GM18502 (cell line): ENCODE data around the gene BBX.

ENCODE experiments used
- ATAC-seq: cut with Tn5 transposase; IDR thresholded peaks from one replicate; pipeline ENCODE4 v1.9.1; 2021; ENCODE audit warnings: mild to moderate bottlenecking; ENCODE audit not compliant: unreplicated experiment, poor library complexity

The BBX gene

DNA sequence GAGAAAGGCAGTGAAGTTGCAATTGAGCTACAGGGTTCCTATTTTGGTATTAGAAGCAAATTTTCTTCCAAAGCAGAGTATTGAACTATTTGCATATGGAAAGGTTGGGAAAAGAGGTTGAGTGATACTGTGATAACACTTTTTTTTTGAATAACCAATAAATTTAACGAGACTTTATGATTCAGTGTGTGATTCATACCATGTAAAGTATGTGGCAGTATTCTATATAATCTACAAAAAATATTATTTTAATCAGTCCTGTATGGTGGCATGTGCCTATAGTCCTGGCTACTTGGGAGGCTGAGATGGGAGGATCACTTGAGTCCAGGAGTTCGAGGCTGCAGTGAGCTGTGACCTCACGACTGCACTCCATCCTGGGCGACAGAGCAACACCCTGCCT, 206.9 kb downstream of the BBX start:
- ATAC-seq, result no peak

DNA sequence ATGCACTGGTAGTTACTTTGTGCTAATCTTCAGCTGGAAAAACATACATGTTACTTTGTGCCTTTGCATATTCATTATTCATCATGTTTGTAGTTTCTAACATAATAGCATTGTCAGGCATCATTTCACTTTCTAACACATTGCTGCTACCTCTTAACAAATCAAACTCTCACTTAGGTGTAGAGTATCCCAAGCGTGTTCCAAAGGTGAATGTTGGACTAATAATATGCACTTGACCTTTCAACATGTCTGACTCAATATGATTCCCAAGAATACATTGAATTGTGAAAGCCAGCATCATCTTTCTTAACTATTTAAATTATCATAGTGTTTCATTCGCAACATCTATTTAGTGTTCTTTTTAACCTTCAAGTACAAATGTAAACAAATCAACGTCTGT, 211.6 kb downstream of the BBX start:
- no peak for ATAC-seq

DNA sequence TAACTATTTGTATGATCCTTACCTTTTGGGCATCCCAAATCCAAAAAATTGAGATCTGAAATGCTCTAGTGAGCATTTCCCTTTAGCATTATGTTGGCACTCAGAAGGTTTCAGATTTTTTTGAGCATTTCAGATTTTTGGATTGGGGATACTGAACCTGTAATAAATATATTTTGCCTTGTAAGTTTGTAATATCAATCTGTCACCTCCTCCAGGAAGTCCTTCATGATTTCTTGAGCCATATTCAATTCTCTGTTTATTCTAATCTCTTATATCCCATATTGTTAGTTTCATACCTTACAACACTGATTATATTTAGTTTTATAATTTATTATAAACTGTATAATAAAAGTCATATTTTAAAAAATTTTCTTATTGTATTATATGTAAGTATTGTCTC, 215.2 kb downstream of the BBX start:
- no peak for ATAC-seq

DNA sequence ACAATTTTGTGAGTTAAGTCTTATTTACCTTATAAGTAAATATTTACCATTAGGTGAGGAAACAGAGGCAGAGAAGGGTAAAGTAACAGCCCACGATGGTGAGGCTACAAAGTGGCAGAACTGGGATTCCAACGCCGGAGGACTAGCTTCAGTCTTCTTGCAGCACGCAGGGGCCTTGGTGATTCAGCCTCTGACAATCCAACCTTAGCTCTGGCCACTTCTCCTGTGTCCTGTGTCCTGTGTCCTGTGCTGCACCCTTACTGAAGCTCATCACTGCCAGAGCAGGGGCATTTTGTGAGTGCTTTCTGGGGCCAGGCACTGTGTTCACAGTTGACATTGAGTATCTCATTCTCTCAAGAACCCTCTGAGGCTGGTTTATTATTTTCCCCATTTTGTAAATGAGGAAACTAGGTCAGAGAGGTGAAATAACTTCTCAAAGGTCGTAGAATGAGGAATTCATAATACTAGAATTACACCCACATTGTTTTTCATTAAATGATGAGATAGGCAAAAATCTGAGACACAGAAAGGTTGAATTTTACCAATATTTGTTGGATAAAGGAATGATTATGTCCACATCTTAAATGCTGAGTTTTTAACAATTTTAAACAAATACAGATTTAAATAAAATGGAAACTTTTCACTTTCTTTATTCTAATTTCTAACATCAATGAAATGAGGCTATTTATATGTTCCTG, 215.9 kb downstream of the BBX start:
- ATAC-seq, result no peak

DNA sequence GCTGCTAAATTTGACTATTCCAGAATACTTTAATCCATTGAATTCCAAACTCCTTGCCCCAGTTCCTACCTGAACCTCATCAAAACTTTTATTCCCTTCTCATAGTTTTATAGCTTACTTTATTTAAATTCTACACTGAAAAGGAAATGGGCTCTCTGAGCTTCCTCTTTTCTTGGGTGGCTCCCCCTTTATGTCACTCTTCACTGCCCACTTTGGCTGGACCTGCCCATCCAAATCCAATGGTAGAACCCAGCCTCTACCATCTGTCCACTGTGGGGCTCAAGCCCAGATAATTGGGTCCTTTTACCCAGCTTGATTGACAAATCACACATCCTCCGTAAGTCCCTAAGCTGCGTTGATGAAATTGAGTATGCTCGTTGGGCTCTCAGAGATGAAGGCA, 216.5 kb downstream of the BBX start:
- ATAC-seq, result no peak

DNA sequence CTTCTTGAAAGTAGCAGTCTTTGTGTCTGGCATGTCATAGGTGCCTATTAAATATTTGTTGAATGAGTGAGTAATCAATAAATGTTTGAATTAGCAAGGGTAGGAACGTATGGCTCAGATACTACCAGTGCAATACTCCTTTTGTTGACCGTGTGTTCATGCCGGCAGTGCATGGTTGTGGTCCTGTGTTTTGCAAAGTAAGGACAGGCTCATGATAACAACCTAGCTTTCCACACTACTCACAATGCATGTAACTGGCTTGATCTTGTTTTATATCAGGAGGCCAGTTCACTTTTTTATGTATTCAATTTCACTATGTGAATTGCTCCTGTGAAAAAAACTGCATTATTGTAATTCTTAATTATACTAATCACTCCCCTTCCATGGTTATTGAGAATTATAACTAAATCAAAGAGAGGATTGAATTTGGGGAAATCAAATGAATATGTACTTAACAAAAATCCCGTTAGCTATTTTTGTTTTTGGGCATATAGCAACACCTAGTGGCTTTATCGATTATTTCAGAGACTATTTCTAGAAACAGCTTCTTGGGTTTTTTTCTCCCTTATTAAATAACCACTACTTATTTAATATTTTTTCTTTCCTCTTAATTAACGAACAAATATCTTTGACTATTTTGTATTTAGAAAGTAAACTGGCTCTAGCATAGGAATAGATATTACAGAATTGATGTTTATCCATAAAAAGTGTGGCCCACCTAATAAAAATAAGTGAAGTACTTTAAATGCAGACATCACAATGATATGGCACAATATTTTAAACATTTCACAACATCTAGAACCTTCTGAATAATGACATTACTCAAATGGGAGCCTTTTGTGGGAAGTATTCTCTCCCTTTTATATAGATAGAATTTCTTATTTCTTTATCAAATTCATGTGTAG, 218.5 kb downstream of the BBX start:
- ATAC-seq, result no peak

DNA sequence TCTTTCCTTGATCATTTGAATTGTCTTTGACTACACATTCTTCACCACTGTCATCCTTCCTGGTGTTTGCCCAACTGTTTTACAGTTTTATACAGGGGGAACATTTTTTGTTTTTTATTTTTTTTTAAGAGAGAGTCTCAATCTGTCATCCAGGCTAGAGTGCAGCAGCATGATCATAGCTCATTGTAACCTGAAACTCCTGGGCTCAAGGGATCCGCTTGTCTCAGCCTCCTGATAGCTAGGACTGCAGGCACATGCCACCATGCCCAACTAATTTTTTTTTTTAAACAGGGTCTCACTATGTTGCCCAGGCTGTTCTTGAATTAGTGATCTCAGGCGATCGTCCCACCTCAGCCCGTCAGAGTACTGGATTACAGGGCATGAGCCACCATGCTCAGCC, 222.6 kb downstream of the BBX start:
- no peak for ATAC-seq

DNA sequence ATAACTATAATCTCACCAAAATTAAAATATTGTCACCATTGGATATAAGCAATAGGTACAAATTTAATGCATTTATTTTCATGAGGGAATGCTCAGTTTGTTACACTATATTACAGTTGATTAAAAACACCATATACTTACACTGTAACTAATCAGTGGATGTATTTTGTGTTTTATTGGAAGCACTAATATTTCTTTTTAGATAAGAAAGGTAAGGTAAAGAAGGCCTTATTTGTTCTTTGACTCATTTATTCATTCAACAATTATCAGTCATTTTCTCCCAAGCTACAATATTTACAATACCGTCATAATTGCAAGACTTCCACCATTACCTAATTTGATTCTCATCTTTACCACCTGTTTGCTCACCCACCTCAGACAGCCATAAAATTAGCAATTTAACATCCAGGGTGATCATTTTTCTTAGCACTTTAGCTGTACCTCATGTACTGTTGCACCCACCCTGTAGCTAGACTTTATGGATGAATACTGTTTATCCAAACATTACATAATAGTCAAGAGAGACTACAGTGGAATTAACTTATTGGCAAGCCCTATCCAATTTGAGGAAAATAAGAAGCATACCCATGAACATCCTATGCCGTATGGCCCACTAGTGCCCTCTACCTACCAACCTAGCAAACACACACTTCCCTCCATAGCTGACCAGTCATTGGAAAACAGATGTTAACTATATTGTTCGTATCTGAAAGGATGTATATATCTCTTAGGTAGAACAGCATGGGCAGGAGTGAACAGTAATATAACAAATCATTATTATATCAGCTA, 229.6 kb downstream of the BBX start:
- ATAC-seq, result no peak

DNA sequence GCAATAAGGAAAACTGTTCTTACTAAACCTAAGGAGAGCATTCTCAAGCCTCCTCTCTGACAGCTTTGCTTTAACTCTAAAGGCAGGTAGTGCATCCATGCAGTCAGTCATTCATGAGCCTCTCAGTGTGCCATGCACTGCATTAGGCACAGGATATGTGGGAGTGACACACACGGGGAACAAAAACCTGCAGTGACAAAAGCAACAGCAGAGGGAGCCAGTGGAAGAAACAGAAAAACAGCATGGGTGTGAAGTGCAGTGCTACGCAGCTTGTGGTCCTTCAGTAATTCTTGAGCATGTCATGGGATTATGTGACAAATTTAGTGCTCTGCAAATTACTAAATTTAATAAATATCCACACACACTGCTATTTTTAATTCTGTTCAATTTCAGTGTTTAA, 230.7 kb downstream of the BBX start:
- ATAC-seq, result no peak

DNA sequence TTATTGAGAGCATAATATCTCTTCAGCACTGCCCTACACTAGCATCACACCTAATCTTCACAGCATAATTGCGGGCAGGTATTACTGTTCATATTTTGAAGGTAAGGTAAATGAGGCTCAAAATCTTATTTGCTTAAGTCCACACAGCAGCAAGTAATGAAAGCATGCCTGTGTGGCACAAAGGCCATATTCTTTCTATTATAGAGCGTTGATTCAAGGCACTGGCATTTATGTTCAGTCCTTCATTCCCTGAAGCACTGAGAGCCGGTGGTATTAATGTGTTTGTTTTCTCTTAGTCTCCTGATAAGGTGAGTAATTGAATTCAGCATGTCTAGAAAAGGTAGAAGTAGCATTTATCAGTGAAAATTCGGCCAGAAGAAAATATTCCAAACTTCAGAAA, 231.2 kb downstream of the BBX start:
- ATAC-seq, result no peak

DNA sequence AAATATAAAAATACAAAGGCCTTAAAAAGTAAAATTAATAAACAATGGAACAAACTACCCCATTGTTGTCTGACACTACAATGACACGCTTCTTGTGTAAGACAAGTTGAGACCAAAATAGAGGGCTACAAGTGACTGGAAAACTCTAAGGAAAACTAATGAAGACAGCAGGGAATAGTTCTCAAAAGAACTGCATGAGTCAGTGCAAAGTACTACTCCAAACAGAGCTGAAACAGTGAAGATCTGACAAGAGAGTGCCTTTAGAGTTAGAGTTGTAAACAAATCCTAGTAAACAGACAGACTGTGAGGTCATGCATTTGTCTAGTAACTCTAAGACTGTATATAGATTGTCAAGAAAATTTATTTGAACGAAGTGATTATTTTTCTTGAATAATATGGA, 233.9 kb downstream of the BBX start:
- ATAC-seq, result no peak

DNA sequence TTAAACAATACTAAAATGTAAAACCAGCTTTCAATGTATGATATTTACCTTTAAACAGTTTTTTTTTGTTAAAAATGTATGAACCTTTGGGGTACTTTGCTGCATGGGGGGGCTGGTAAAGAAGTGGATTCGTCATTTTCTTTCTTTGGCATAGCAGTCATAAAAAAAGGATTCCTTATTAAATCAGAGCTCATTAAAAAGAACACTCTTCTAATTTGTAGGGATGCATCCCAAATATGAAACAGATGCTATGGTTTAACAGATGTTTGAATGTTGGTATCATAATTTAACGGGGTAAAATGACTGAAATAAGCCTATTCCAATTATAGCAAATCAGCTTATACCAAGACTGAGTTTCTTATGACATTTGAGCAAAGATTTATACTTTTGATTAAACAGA, 234.4 kb downstream of the BBX start:
- no peak for ATAC-seq

DNA sequence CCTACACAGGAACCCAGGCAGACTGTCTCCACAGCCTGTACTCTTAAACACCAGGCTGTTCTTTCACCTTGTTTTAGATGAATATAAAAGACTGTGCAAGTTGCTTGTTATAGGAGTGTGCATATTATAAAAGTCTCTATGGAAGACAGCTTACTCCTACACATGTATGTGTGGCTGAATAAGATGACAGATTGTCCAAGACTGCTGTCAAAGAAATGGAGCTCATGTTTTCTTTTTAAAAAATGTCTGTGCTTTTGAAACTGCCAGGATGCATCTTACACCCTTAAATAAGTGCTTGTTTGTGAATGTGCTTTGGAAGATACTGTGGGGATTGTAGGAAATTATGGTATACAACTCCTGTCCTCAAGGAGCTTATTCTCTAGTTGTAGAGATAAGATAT, 237.4 kb downstream of the BBX start:
- ATAC-seq, result no peak

DNA sequence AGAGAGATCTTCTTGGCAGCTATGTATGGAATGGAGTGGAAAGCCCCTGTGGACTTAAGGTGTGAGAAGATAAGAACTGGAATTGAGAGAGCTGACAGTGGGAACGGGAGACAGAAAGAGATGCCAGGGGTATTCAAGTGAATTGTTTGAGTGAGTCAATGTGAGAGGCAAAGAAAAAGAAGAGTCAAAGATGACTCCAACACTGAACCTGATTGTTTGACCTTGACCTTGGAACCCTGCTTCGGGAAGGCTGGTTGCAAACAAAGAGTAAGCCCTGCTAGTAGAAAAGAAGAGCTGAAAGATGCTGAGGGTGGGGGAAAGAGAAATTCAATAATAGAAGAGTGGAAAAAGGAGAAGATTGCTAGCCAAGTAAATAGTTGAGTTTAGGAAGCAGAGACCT, 238.6 kb downstream of the BBX start:
- no peak for ATAC-seq

DNA sequence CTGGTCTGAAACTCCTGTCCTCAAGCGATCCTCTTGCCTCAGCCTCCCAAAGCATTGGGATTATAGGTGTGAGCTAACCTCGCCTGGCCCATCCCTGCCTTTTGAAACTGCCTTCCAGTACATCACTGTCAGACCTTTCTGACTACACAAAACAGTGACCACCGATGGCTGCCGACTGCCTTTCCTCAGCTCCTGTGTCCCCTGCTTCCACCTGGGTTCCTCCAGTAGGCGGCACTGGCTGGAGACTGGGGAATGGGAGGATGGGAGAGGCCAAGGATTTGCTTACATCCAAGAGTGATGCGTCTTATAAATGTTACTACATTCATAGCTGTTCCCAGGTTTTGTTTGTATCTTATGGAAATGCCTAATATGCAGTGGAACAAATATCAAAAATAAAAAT, 242.8 kb downstream of the BBX start:
- no peak for ATAC-seq

DNA sequence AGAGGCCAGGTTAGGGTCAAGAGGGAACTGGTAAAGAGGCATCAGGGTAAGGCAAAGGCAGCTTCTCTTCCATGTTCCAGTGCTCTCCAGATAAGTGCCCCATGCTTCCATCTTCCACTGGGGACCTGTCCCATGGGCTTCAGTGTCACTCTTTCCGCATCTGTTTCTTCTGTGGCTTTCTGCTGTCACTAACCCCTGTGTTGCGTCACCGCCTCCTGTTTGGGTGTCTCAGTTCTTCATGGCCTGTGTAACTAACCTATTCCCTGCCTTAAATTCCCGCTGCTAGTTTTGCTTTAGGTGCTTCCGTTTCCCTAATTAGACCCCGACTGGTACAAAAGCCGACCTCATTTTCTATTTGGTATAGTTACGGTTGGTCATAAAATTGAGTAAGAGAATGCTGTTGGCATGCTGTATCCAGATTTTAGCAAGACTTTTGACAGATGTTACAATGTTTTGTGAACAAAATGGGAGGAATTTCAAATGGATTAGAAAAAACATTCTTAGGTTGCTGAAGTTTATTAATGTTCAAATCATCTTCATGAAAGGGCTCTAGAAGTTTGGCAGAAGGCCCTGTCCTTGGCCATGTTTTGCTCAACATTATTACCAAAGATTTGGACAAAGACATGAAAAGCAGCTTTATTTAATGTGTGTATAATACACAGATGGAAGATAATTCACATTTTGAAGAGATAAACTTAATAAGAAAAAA, 245.3 kb downstream of the BBX start:
- ATAC-seq, result no peak

DNA sequence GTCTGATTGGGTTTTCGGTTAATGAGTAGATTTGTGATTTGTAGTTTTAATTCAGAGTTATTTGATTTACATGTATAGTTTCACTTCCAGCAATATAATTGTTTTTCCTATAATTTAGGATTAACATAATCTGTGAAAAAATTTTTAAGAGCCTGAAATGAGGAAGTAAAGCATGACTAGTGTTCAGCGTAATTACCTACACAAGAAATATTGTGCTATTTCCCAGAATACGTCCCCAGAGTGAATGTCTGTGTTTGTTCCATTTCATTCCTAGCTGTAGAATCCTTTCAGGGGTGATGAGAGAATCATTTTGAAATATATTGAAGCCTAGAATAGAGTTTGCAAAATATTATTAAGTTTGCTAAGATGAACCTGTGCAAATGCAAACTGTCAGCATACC, 247.1 kb downstream of the BBX start:
- no peak for ATAC-seq

DNA sequence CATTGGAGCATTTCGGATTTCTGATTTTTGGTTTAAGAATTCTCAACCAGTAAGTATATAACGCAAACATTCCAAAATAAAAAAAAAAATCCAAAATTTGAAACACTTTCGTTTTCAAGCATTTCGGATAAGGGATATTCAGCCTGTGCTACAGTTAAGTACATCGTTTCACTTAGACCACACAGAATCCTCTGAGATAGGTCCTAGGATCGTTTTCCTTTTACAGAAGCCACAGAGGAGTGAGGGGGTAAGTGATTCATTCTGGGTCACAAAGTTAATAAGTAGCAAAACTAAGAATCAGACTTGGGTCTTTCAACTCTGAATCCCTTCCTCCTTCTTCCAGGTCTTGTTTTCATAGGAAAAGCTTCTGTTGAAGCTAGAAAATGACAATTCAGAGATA, 249.3 kb downstream of the BBX start:
- no peak for ATAC-seq

DNA sequence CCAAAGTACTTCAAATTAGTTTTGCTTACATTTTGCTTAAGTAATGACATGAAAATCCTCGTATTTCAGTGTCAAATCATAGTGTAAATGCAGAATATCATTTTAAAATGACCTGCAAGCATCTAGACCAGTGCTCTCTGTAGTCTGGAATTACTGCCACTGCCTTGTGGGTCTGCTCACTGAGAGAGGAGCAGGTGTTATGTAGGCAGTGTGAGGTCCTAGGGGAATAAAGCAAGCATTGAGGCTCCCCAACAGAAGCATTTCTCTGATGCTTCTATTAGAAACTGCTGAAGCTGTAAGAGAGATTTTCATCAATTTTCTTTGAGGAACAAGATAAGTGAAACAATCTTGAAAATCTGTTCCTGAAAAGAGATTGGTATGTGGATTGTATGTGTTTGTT, 253.2 kb downstream of the BBX start:
- no peak for ATAC-seq

DNA sequence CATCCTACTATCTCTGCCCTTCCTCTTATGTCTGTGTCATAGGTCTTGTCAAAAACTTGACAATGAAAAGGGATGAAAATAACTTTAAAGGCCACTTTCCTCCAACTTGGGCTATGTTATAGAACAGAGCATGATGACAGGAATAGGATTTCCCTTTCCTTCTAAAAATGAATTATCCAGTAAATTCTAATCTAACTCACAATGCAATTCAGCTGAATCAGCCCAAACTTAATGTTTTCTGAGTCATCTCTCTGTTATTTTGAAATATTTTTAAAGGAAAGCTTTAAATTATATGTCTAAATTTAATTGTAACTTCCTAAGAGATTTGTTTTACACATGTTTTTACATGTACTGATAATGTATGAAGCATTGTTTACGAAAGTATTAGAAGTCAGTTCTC, 258.5 kb downstream of the BBX start:
- ATAC-seq, result no peak

DNA sequence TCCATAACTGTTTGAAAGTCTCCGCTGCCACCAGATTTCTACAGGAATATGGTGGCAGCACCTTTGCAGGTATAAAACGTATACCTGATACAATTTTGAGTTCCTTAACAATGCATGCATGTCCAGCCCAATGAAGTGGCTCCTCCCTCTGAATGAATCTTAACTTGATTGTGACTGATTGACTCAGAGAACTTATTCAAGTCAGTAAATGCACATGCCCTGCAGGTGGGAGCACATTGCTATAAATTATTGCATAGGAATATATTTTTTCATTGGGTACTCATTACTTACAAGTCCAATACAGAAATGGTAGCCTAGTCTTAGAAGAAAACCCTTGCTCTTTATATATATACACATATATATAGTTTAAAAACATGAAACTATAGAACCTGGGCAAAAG, 259.3 kb downstream of the BBX start:
- ATAC-seq, result no peak
